Measurements from ENCODE around the gene POR. TPM values are rescaled to one million over a fixed set of nuclear protein-coding genes. Genes with fewer than 3 reads are reported as not detected.

Gene POR
- total RNA-seq, 1 donor from 2014 or later, result 62.2 TPM

- Mint-ChIP-seq H3K9me3 (ENCODE audit: low read depth) (no peaks in the 10 kb centered on the region), H3K4me1 (ENCODE audit: low read depth) (peaks cover 19% of the 10 kb centered on the region), H3K27ac (ENCODE audit: unreplicated experiment) (no peak overlapping the region), H3K4me3 (ENCODE audit: unreplicated experiment) (no peak overlapping the region), H3K27me3 (ENCODE audit: low read depth) (no peaks in the 10 kb centered on the region), H3K36me3 (ENCODE audit: low read depth) (peaks cover 10% of the 10 kb centered on the region)
- TF ChIP-seq CTCF (IDR thresholded peaks at IDR 0.05), result no peak
- no peak for DNase-seq (ENCODE audit: low spot score)
These were observed 74.8 kb downstream of the POR start for GRCh38 chr7:75989500-75990388.

- Mint-ChIP-seq H3K9me3 (ENCODE audit: low read depth) (no peaks in the 10 kb centered on the region), H3K4me1 (ENCODE audit: low read depth) (peaks cover 22% of the 10 kb centered on the region), H3K4me3 (ENCODE audit: unreplicated experiment) (no peak overlapping the region), H3K36me3 (ENCODE audit: low read depth) (peaks cover 10% of the 10 kb centered on the region), H3K27ac (ENCODE audit: unreplicated experiment) (no peak overlapping the region), H3K27me3 (ENCODE audit: low read depth) (no peaks in the 10 kb centered on the region)
- peak; percentile 36 for DNase-seq (ENCODE audit: low spot score)
- no peak for TF ChIP-seq CTCF (IDR thresholded peaks at IDR 0.05)
These were observed 76.7 kb downstream of the POR start for GRCh38 chr7:75991531-75992082.

GRCh38 chr7:75992083-75992755, 77.3 kb downstream of the POR start:
- H3K36me3 Mint-ChIP-seq (ENCODE audit: low read depth), result peaks cover 9% of the 10 kb centered on the region
- no peak overlapping the region for H3K27ac Mint-ChIP-seq (ENCODE audit: unreplicated experiment)

GRCh38 chr7:75993689-75994387, 78.9 kb downstream of the POR start:
- no peak for TF ChIP-seq CTCF (IDR thresholded peaks at IDR 0.05)
- peak; percentile 93 for DNase-seq (ENCODE audit: low spot score)

More at GRCh38 chr7:75992083-75992755, 77.3 kb downstream of the POR start:
- no peaks in the 10 kb centered on the region for H3K9me3 Mint-ChIP-seq (ENCODE audit: low read depth)
- peak; percentile 86 for DNase-seq (ENCODE audit: low spot score)
- H3K4me3 Mint-ChIP-seq (ENCODE audit: unreplicated experiment), result no peak overlapping the region
- peaks cover 22% of the 10 kb centered on the region for H3K4me1 Mint-ChIP-seq (ENCODE audit: low read depth)
- H3K27me3 Mint-ChIP-seq (ENCODE audit: low read depth), result no peaks in the 10 kb centered on the region
- TF ChIP-seq CTCF (IDR thresholded peaks at IDR 0.05), result no peak

More at GRCh38 chr7:75993689-75994387, 78.9 kb downstream of the POR start:
- H3K4me3 Mint-ChIP-seq (ENCODE audit: unreplicated experiment), result peak overlapping the region; percentile 76
- H3K27ac Mint-ChIP-seq (ENCODE audit: unreplicated experiment), result peak overlapping the region; percentile 63
- H3K4me1 Mint-ChIP-seq (ENCODE audit: low read depth), result peaks cover 22% of the 10 kb centered on the region
- peaks cover 7% of the 10 kb centered on the region for H3K36me3 Mint-ChIP-seq (ENCODE audit: low read depth)
- H3K27me3 Mint-ChIP-seq (ENCODE audit: low read depth), result no peaks in the 10 kb centered on the region
- no peaks in the 10 kb centered on the region for H3K9me3 Mint-ChIP-seq (ENCODE audit: low read depth)

Measured in chondrocyte (in vitro differentiated cells).